ENCODE data around the gene ZMIZ1.
A peak's percentile ranks its signal among the peaks of the same experiment; 100 is the strongest.

ZMIZ1 gene

GRCh38 chr10:79126351-79127080 lies 57.8 kb downstream of the ZMIZ1 start:
- no CpG with 5 or more reads among the region's 6 CpGs for WGBS (ENCODE audit: extremely low coverage, insufficient coverage, low lambda C conversion rate)
- Histone ChIP-seq H3K9ac (ENCODE audit: low read length) (peak overlapping the region; percentile 12), H3K4me1 (ENCODE audit: control insufficient read depth, low read depth, low read length) (peaks cover 28% of the 10 kb centered on the region), H2AK5ac (ENCODE audit: low read length) (no peak overlapping the region), H3K27ac (ENCODE audit: low read depth, low read length) (peak overlapping the region; percentile 30), H3K4me3 (ENCODE audit: low read length) (no peak overlapping the region), H3K18ac (ENCODE audit: low read length) (no peak overlapping the region), H3K4me2 (ENCODE audit: low read length) (no peak overlapping the region), H3K79me1 (ENCODE audit: low read length) (peaks cover 33% of the 10 kb centered on the region), H3K56ac (ENCODE audit: low read length) (peak overlapping the region; percentile 62), H4K8ac (ENCODE audit: low read depth, low read length) (no peak overlapping the region), H2BK120ac (ENCODE audit: low read depth, low read length) (no peak overlapping the region), H3K36me3 (ENCODE audit: control insufficient read depth, insufficient read depth, low read length) (peaks cover 3% of the 10 kb centered on the region), H4K5ac (ENCODE audit: low read length) (no peak overlapping the region), H2BK15ac (replicated peaks; ENCODE audit: low read depth) (no peak overlapping the region), H3K4ac (ENCODE audit: low read depth, low read length) (no peak overlapping the region), H3K27me3 (ENCODE audit: insufficient read depth, low read length, poor library complexity) (no peaks in the 10 kb centered on the region), H2BK5ac (ENCODE audit: low read length) (peak overlapping the region; percentile 17), H3K23ac (ENCODE audit: low read length) (no peak overlapping the region), H3K79me2 (ENCODE audit: control insufficient read depth, insufficient read depth, low read length) (peaks cover 10% of the 10 kb centered on the region)
- DNase-seq, result no peak

- H2BK5ac ChIP-seq (ENCODE audit: low read length), result no peak overlapping the region
- H3K36me3 ChIP-seq (ENCODE audit: control insufficient read depth, insufficient read depth, low read length), result peaks cover 3% of the 10 kb centered on the region
- H3K79me2 ChIP-seq (ENCODE audit: control insufficient read depth, insufficient read depth, low read length), result peaks cover 16% of the 10 kb centered on the region
- DNase-seq, result peak; percentile 91
- H3K27me3 ChIP-seq (ENCODE audit: insufficient read depth, low read length, poor library complexity), result no peaks in the 10 kb centered on the region
- H2AK5ac ChIP-seq (ENCODE audit: low read length), result no peak overlapping the region
- no CpG with 5 or more reads among the region's 16 CpGs for WGBS (ENCODE audit: extremely low coverage, insufficient coverage, low lambda C conversion rate)
- H3K27ac ChIP-seq (ENCODE audit: low read depth, low read length), result peak overlapping the region; percentile 53
- H3K18ac ChIP-seq (ENCODE audit: low read length), result peak overlapping the region; percentile 12
- peaks cover 33% of the 10 kb centered on the region for H3K4me1 ChIP-seq (ENCODE audit: control insufficient read depth, low read depth, low read length)
- H3K4me3 ChIP-seq (ENCODE audit: low read length), result no peak overlapping the region
- no peak overlapping the region for H3K4ac ChIP-seq (ENCODE audit: low read depth, low read length)
- H4K5ac ChIP-seq (ENCODE audit: low read length), result no peak overlapping the region
- no peak overlapping the region for H4K8ac ChIP-seq (ENCODE audit: low read depth, low read length)
- H3K4me2 ChIP-seq (ENCODE audit: low read length), result no peak overlapping the region
- no peak overlapping the region for H2BK15ac ChIP-seq (replicated peaks; ENCODE audit: low read depth)
- peak overlapping the region; percentile 38 for H3K56ac ChIP-seq (ENCODE audit: low read length)
- H3K79me1 ChIP-seq (ENCODE audit: low read length), result peaks cover 36% of the 10 kb centered on the region
- no peak overlapping the region for H2BK120ac ChIP-seq (ENCODE audit: low read depth, low read length)
- no peak overlapping the region for H3K23ac ChIP-seq (ENCODE audit: low read length)
- no peak overlapping the region for H3K9ac ChIP-seq (ENCODE audit: low read length)
These were observed 58.6 kb downstream of the ZMIZ1 start for GRCh38 chr10:79127151-79127961.

- Histone ChIP-seq H4K5ac (ENCODE audit: low read length) (no peak overlapping the region), H2BK120ac (ENCODE audit: low read depth, low read length) (no peak overlapping the region), H3K4me3 (ENCODE audit: low read length) (no peak overlapping the region), H3K18ac (ENCODE audit: low read length) (peak overlapping the region; percentile 12), H3K4me2 (ENCODE audit: low read length) (no peak overlapping the region), H3K56ac (ENCODE audit: low read length) (peak overlapping the region; percentile 52), H3K4me1 (ENCODE audit: control insufficient read depth, low read depth, low read length) (peaks cover 43% of the 10 kb centered on the region), H3K23ac (ENCODE audit: low read length) (no peak overlapping the region), H2AK5ac (ENCODE audit: low read length) (peak overlapping the region; percentile 18), H3K79me1 (ENCODE audit: low read length) (peaks cover 37% of the 10 kb centered on the region), H3K27me3 (ENCODE audit: insufficient read depth, low read length, poor library complexity) (no peaks in the 10 kb centered on the region), H2BK5ac (ENCODE audit: low read length) (no peak overlapping the region), H3K27ac (ENCODE audit: low read depth, low read length) (peak overlapping the region; percentile 26), H3K79me2 (ENCODE audit: control insufficient read depth, insufficient read depth, low read length) (peaks cover 21% of the 10 kb centered on the region), H4K8ac (ENCODE audit: low read depth, low read length) (no peak overlapping the region), H3K4ac (ENCODE audit: low read depth, low read length) (no peak overlapping the region), H2BK15ac (replicated peaks; ENCODE audit: low read depth) (peak overlapping the region; percentile 8), H3K36me3 (ENCODE audit: control insufficient read depth, insufficient read depth, low read length) (peaks cover 3% of the 10 kb centered on the region), H3K9ac (ENCODE audit: low read length) (no peak overlapping the region)
- no peak for DNase-seq
- no CpG with 5 or more reads among the region's 8 CpGs for WGBS (ENCODE audit: extremely low coverage, insufficient coverage, low lambda C conversion rate)
These were observed 59.6 kb downstream of the ZMIZ1 start for GRCh38 chr10:79128241-79128922.

GRCh38 chr10:79128923-79129305 lies 60.1 kb downstream of the ZMIZ1 start:
- H3K18ac ChIP-seq (ENCODE audit: low read length), result peak overlapping the region; percentile 75
- H3K27ac ChIP-seq (ENCODE audit: low read depth, low read length), result peak overlapping the region; percentile 90
- H3K9ac ChIP-seq (ENCODE audit: low read length), result peak overlapping the region; percentile 26
- WGBS (ENCODE audit: extremely low coverage, insufficient coverage, low lambda C conversion rate), result no CpG with 5 or more reads among the region's 4 CpGs
- H2BK5ac ChIP-seq (ENCODE audit: low read length), result peak overlapping the region; percentile 57
- peak overlapping the region; percentile 52 for H3K56ac ChIP-seq (ENCODE audit: low read length)
- H3K27me3 ChIP-seq (ENCODE audit: insufficient read depth, low read length, poor library complexity), result no peaks in the 10 kb centered on the region
- no peak overlapping the region for H4K8ac ChIP-seq (ENCODE audit: low read depth, low read length)
- H2BK120ac ChIP-seq (ENCODE audit: low read depth, low read length), result no peak overlapping the region
- H3K79me1 ChIP-seq (ENCODE audit: low read length), result peaks cover 39% of the 10 kb centered on the region
- no peak overlapping the region for H3K23ac ChIP-seq (ENCODE audit: low read length)
- peak overlapping the region; percentile 39 for H3K4ac ChIP-seq (ENCODE audit: low read depth, low read length)
- no peak overlapping the region for H2BK15ac ChIP-seq (replicated peaks; ENCODE audit: low read depth)
- H3K4me3 ChIP-seq (ENCODE audit: low read length), result no peak overlapping the region
- no peak overlapping the region for H3K4me2 ChIP-seq (ENCODE audit: low read length)
- no peak for DNase-seq
- peaks cover 43% of the 10 kb centered on the region for H3K4me1 ChIP-seq (ENCODE audit: control insufficient read depth, low read depth, low read length)
- peaks cover 22% of the 10 kb centered on the region for H3K79me2 ChIP-seq (ENCODE audit: control insufficient read depth, insufficient read depth, low read length)
- H3K36me3 ChIP-seq (ENCODE audit: control insufficient read depth, insufficient read depth, low read length), result peaks cover 3% of the 10 kb centered on the region
- no peak overlapping the region for H4K5ac ChIP-seq (ENCODE audit: low read length)
- H2AK5ac ChIP-seq (ENCODE audit: low read length), result no peak overlapping the region

GRCh38 chr10:79129361-79129997 lies 60.7 kb downstream of the ZMIZ1 start:
- Histone ChIP-seq H3K9ac (ENCODE audit: low read length) (peak overlapping the region; percentile 12), H3K4me1 (ENCODE audit: control insufficient read depth, low read depth, low read length) (peaks cover 43% of the 10 kb centered on the region), H3K4me3 (ENCODE audit: low read length) (no peak overlapping the region), H4K5ac (ENCODE audit: low read length) (no peak overlapping the region), H3K79me1 (ENCODE audit: low read length) (peaks cover 43% of the 10 kb centered on the region), H3K36me3 (ENCODE audit: control insufficient read depth, insufficient read depth, low read length) (peaks cover 3% of the 10 kb centered on the region), H3K56ac (ENCODE audit: low read length) (peak overlapping the region; percentile 63), H3K27ac (ENCODE audit: low read depth, low read length) (peak overlapping the region; percentile 90), H2BK120ac (ENCODE audit: low read depth, low read length) (no peak overlapping the region), H3K23ac (ENCODE audit: low read length) (no peak overlapping the region), H2BK15ac (replicated peaks; ENCODE audit: low read depth) (no peak overlapping the region), H3K4ac (ENCODE audit: low read depth, low read length) (peak overlapping the region; percentile 57), H2AK5ac (ENCODE audit: low read length) (peak overlapping the region; percentile 0), H3K4me2 (ENCODE audit: low read length) (no peak overlapping the region), H2BK5ac (ENCODE audit: low read length) (peak overlapping the region; percentile 58), H3K18ac (ENCODE audit: low read length) (peak overlapping the region; percentile 75), H4K8ac (ENCODE audit: low read depth, low read length) (no peak overlapping the region), H3K79me2 (ENCODE audit: control insufficient read depth, insufficient read depth, low read length) (peaks cover 25% of the 10 kb centered on the region), H3K27me3 (ENCODE audit: insufficient read depth, low read length, poor library complexity) (no peaks in the 10 kb centered on the region)
- WGBS (ENCODE audit: extremely low coverage, insufficient coverage, low lambda C conversion rate), result no CpG with 5 or more reads among the region's 8 CpGs
- DNase-seq, result peak; percentile 97

All from mesendoderm (in vitro differentiated cells).